ENCODE results near the gene PPP1R3C.

PPP1R3C gene

DNA sequence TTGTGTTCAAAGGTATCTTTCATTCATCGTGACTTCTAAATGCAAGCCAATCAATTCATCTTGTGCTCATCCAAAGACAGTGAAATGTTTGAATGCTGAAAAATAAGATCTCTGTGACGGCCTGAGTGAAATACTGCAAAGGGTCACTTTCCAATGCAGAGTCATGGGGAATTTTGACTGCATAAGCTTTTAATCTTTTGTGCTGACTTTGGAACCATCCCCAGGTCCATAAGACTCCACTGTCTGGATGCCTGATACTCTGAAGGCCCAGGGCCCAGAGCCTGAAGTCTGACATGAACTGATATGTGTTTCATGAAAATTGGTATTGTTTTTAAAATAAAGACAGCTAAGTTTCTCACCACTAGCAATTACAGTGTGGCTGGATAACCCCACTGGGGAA, 39.0 kb downstream of the PPP1R3C start:
- DNase-seq (ENCODE audit: insufficient read length) (no peak), FAIRE-seq (no peak)
- TF ChIP-seq TAF1 (IDR thresholded peaks at IDR 0.05; ENCODE audit: borderline replicate concordance, low read depth, low read length): no peak
- no peak for TF ChIP-seq POLR2A (IDR thresholded peaks at IDR 0.05; ENCODE audit: low read depth, low read length)
- TF ChIP-seq POLR2AphosphoS5 (IDR thresholded peaks at IDR 0.05; ENCODE audit: low read depth, low read length): no peak

DNA sequence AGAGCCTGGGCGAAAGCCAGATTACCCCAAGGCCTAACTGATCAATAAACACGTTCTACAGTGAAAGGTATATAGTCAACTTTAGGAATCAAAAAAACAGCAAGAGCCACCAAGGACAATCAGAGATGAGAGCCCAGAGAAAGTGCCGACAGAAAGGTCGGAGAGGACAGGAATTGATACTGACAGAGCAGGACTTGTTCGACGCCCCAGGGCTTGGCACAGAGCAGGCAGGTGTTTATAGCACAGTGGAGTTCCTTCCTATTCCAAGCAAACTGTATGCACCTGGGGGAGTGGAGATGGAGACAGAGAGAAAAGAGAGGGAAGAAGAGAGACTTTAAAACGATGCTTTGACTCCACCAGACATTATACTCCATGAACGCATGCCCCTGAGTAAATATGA, 39.5 kb downstream of the PPP1R3C start:
- no peak for FAIRE-seq
- no peak for DNase-seq (ENCODE audit: insufficient read length)
- TF ChIP-seq POLR2A (IDR thresholded peaks at IDR 0.05; ENCODE audit: low read depth, low read length): no peak
- TF ChIP-seq POLR2AphosphoS5 (IDR thresholded peaks at IDR 0.05; ENCODE audit: low read depth, low read length): no peak
- no peak for TF ChIP-seq TAF1 (IDR thresholded peaks at IDR 0.05; ENCODE audit: borderline replicate concordance, low read depth, low read length)

DNA sequence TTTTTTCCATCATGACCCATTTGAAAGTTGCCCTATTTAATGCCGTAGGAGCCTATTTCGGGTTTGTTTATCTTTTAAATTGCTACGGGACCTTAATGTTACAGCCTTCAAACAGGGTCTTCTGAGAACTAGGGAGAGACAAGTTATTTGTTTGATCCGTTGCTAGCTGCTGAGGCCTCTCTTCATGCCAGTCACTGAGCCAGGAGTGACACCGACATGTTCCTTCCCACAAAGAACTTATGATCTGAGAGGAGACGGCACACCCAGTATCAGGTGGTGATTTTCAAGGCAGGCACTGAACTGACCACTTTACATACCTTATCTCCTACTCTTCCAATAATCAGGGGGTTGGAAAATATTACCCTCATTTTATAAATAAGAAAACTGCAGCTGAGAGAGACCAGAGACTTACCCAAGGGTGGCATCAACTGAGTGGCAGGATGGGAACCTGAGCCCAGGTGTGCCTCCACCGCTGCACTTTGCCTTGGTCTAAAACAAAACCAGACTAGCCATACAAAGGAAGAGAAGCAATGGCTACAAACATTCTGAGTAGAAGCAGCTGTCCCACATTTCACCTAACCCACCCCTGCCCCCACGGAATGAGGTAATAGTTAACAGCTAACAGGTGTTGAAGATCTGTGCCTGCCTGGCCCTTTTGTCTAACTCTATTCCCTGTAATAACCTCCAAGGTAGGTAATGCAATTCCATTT, 40.5 kb downstream of the PPP1R3C start:
- DNase-seq (ENCODE audit: insufficient read length): no peak
- no peak for FAIRE-seq
- TF ChIP-seq TAF1 (IDR thresholded peaks at IDR 0.05; ENCODE audit: borderline replicate concordance, low read depth, low read length) (no peak), POLR2A (IDR thresholded peaks at IDR 0.05; ENCODE audit: low read depth, low read length) (no peak), POLR2AphosphoS5 (IDR thresholded peaks at IDR 0.05; ENCODE audit: low read depth, low read length) (no peak)

DNA sequence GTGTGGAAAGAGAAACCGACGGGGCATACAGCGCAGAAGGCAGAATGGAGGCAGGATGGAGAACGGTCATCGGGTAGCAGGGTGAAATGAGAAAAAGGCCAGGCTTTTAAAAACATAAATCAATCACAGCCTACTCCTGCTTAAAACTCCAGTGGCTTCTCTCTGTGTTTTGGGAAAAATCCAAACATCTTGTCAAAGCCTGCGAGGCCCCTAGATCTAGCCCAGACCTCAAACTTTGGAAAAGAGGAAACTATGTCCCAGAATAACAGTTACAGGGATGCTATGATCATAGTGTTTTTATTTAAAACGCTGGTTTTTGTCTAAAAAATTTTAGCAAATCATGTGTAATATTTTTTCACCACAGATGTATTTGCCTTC, 41.1 kb downstream of the PPP1R3C start:
- TF ChIP-seq POLR2A (IDR thresholded peaks at IDR 0.05; ENCODE audit: low read depth, low read length) (no peak), TAF1 (IDR thresholded peaks at IDR 0.05; ENCODE audit: borderline replicate concordance, low read depth, low read length) (no peak), POLR2AphosphoS5 (IDR thresholded peaks at IDR 0.05; ENCODE audit: low read depth, low read length) (no peak)
- no peak for FAIRE-seq
- no peak for DNase-seq (ENCODE audit: insufficient read length)

DNA sequence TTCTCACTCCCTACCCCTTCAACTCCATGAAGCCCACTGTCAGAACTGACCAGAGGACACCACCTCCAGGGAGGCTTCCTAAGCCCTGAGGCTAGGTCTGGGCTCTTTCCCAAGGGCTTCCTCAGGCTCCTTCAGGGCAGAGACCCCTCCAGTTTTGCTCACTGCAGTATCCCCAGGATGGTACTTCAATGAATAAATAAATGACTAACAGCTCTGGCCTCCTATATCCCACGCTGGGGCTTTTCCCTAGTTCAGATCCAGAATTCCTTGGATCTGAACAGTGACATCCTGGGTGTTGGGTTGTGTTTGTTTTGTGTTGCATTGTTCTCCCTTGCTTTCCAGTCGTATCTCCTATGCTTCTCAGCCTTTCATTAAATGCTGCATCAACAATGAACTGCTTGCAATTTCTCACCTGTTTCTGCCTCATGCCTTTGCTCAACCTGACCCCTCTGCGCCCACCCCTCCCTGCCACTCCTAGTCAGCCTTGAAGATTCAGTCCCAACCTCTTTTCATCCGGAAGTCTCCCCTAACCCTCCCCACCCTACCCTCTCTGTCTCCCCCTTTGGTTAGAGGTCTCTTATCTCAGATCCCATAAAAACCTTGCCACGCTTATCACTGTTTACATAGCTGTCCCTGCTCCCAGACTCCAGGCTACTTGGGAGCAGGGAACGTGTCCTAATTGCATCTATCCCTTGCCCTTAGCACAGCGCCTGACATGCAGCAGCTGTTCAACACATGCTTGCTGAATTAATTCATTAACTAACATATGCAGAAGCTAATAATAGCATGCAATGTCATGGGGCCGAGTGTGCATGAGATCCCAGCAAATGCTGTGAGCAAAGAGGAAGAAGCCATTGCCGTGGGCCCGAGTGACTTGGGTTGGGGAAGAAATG, 41.7 kb downstream of the PPP1R3C start:
- FAIRE-seq (no peak), DNase-seq (ENCODE audit: insufficient read length) (no peak)
- TF ChIP-seq POLR2AphosphoS5 (IDR thresholded peaks at IDR 0.05; ENCODE audit: low read depth, low read length) (no peak), TAF1 (IDR thresholded peaks at IDR 0.05; ENCODE audit: borderline replicate concordance, low read depth, low read length) (no peak), POLR2A (IDR thresholded peaks at IDR 0.05; ENCODE audit: low read depth, low read length) (no peak)

DNA sequence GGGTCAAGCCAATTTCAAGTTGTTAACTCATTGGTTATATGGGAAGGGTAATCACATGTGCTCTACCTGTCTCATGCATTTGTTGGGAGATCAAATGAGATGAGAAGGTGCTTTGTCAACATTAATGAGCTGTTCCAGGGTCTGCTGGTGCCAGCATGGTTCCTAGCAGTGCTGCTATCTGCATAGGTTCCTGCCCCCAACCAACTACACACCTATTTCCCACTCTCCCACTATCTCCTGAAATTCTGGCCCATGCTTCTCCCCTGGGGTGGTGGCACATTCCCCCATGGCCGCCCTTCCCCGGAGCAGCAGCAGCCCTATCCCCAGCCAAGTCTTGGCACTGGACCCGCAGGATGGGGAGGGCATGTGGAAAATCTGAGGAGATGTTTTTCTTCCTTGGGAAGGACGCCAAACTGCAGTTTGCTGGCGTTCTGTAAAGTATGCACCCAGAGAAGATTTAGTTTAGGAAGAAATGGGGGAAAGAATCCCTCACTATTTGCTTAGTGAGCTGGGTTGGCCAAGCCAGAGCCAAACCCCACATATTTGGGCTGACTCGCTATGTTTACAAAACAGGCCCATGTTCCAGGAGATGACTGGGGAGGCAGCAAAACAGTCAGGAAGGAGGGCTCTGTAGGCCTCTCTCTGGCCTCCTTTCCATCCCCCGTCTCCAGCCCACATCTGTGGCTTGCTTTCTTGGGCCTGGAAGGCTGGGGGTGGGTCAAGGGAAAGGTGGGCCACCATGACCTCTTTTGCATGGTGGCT, 42.5 kb downstream of the PPP1R3C start:
- no peak for DNase-seq (ENCODE audit: insufficient read length)
- TF ChIP-seq POLR2A (IDR thresholded peaks at IDR 0.05; ENCODE audit: low read depth, low read length) (no peak), TAF1 (IDR thresholded peaks at IDR 0.05; ENCODE audit: borderline replicate concordance, low read depth, low read length) (no peak), POLR2AphosphoS5 (IDR thresholded peaks at IDR 0.05; ENCODE audit: low read depth, low read length) (no peak)
- FAIRE-seq: no peak

DNA sequence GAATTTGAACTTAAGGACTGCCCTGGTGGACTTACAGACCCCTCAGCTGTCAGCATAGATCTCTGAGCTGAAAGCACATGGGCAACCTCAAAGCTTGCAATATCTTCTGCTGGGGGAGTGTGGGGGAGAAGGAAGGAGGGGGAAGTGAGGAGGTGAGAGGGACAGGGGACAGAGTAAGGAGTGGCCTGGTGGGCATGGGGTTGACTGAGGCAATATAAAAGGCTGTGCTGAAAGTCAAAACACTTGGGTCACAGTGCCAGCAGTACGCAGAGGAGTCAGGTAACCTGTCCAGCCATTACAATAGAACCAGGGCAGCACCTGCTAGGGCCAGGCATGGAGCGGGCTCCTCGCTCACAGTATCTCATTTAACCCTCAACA, 43.2 kb downstream of the PPP1R3C start:
- DNase-seq (ENCODE audit: insufficient read length): no peak
- TF ChIP-seq TAF1 (IDR thresholded peaks at IDR 0.05; ENCODE audit: borderline replicate concordance, low read depth, low read length): no peak
- no peak for FAIRE-seq

DNA sequence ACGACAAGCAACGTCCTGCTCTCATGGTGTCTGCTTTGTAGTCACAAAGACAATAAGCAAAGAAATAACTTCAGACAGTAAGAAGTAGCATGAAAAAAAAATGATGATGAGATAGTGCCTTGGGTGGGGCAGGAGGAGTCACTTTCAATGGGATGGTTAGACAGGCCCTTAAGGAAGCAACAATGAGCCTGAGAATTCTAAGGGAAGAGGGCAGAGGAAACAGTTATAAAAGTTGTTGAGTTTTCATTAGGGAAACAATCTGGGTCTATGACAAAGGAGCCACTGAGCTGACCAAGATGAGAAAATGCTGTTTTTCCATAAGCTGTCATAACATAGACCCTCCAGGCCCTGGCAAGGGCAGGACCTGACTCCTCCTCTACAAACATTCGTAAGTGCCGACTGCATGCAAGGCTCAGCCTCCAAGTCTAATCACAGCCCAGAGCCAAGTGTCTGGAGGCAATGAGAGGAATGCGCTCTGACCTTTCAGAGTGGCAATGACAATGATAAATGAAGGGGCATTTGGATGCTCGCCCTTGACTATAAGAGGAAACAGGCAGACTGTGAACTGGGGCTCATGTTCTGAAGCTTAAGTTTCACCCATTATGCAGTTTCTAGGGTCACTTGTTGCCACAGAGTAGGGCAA, 43.7 kb downstream of the PPP1R3C start:
- DNase-seq (ENCODE audit: insufficient read length) (no peak), FAIRE-seq (no peak)
- TF ChIP-seq TAF1 (IDR thresholded peaks at IDR 0.05; ENCODE audit: borderline replicate concordance, low read depth, low read length) (no peak), POLR2A (IDR thresholded peaks at IDR 0.05; ENCODE audit: low read depth, low read length) (no peak), POLR2AphosphoS5 (IDR thresholded peaks at IDR 0.05; ENCODE audit: low read depth, low read length) (no peak)

DNA sequence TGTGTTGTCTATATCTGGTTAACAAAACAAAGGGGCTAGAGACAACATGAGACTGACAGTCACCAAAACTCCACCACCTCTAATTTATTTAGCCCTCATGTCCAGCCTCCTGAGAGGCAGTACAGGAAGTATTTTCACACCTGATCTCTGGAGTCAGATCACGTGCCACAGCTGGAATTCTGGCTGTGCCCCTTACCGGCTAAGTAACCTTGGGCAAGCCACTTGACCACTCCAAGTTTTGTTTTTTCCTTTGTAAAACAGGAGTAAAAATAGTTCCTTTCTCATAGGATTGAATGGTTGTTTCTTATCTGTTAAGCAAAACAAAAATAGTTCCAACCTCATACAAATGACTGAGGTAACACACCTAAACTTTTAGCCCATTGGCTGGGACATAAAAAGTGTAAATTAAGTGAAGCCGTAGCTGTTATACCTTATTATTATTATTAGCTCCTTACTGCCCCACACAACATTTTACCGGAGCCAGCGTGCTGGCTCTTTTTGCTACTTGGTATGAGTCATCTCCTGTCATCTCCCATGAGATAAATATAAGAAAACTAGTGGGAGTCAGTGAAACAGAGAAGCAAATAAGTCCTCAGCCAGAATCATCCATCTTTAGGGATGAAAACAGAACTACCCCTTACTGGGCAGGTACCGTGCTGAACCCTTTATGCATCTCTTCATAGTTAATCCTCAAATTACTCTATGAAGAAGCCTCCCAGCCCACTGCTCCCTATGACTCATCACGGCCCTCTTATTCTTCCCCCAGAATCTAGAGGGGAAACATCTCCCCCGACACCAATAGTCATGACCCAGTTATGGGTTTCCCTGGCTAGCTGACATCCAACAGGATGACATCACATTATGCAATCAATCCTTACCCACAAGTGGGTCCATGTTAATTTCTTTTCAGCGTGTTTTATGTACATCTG, 44.9 kb downstream of the PPP1R3C start:
- TF ChIP-seq POLR2AphosphoS5 (IDR thresholded peaks at IDR 0.05; ENCODE audit: low read depth, low read length): no peak
- no peak for DNase-seq (ENCODE audit: insufficient read length)
- no peak for FAIRE-seq

DNA sequence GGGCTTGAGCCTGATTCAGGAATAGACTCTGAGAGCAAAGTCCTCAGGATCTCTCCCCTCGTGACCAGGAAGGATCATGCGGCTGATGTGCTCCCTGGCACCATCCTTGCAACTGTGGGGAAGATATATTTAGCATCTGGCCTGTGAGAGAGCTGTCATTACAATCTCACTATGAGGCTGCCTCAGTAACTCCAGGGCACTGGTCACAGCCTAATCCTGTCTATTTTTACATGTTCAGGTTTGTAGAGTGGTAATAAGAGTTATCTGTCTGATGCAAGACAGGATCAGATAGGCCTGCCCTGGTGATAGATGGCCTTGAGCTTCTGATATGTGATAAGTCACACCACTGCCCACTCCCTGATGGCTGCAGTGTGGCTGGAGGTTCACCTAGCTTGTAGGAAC, 50.7 kb downstream of the PPP1R3C start:
- DNase-seq (ENCODE audit: insufficient read length) (no peak), FAIRE-seq (no peak)
- no peak for TF ChIP-seq TAF1 (IDR thresholded peaks at IDR 0.05; ENCODE audit: borderline replicate concordance, low read depth, low read length)
- no peak for TF ChIP-seq POLR2A (IDR thresholded peaks at IDR 0.05; ENCODE audit: low read depth, low read length)
- no peak for TF ChIP-seq POLR2AphosphoS5 (IDR thresholded peaks at IDR 0.05; ENCODE audit: low read depth, low read length)
